CD14-positive monocyte (primary cell): ENCODE data around the gene SEMA3G. TPM values are rescaled to one million over a fixed set of nuclear protein-coding genes. Genes with fewer than 3 reads are reported as not detected.

Experiments
- DNase-seq, 3 donors: peaks; one replicate each; pipeline ENCODE4 v3.0.0-alpha.2; 2011 to 2022
- H2AFZ ChIP-seq: 2 replicates; pipeline ENCODE4 v1.6.0; 2012; ENCODE audit warnings: mild to moderate bottlenecking, low read depth, low read length, inconsistent platforms; ENCODE audit not compliant: insufficient read depth, poor library complexity, severe bottlenecking
- H3K27ac ChIP-seq, 2 donors: 1 replicate in 1 of 2; 2 replicates in 1 of 2; pipeline ENCODE4 v1.5.1; 2012 to 2013; ENCODE audit warnings: low read length in 2 of 2, control low read depth in 1 of 2, inconsistent platforms in 1 of 2, low read depth in 1 of 2, mild to moderate bottlenecking in 1 of 2
- H3K27me3 ChIP-seq, 2 donors: one replicate each; pipeline versions ENCODE4 v1.6.0 to v1.6.1; 2011 to 2013; ENCODE audit warnings: low read length in 2 of 2; ENCODE audit not compliant: control insufficient read depth in 2 of 2, insufficient read depth in 2 of 2
- H3K36me3 ChIP-seq, 2 donors: replicated peaks in 1 of 2; 1 replicate in 1 of 2; 2 replicates in 1 of 2; pipeline versions ENCODE4 v1.5.1 to v1.6.1; 2012 to 2013; ENCODE audit warnings: low read length in 2 of 2, control low read depth in 1 of 2, inconsistent platforms in 1 of 2, mild to moderate bottlenecking in 1 of 2; ENCODE audit not compliant: insufficient read depth in 2 of 2, control insufficient read depth in 1 of 2
- H3K4me1 ChIP-seq, 2 donors: 1 replicate in 1 of 2; 2 replicates in 1 of 2; pipeline versions ENCODE4 v1.5.1 to v1.6.1; 2012 to 2013; ENCODE audit warnings: low read length in 2 of 2, control low read depth in 1 of 2, inconsistent platforms in 1 of 2, mild to moderate bottlenecking in 1 of 2, moderate library complexity in 1 of 2; ENCODE audit not compliant: insufficient read depth in 2 of 2, control insufficient read depth in 1 of 2
- H3K4me2 ChIP-seq: replicated peaks from 2 replicates; pipeline ENCODE3; 2012; ENCODE audit warnings: low read length, moderate library complexity, mild to moderate bottlenecking; ENCODE audit not compliant: poor library complexity, severe bottlenecking; ENCODE audit errors: extremely low read depth
- H3K4me3 ChIP-seq, 3 experiments: fragments of 200-600 bp in 1 of 3; sonication (generic) in 1 of 3; replicated peaks in 1 of 3; 1 replicate in 2 of 3; 2 replicates in 1 of 3; pipeline ENCODE4 v1.5.1; 2011 to 2013; ENCODE audit warnings: low read length in 3 of 3, mild to moderate bottlenecking in 3 of 3, control low read depth in 2 of 3, low read depth in 2 of 3, inconsistent platforms in 1 of 3, moderate library complexity in 1 of 3
- H3K79me2 ChIP-seq: 2 replicates; pipeline ENCODE4 v1.6.0; 2012; ENCODE audit warnings: mild to moderate bottlenecking, control low read depth, inconsistent platforms, low read length, moderate library complexity; ENCODE audit not compliant: insufficient read depth
- H3K9ac ChIP-seq: 2 replicates; pipeline ENCODE4 v1.6.0; 2017; ENCODE audit warnings: low read length, mild to moderate bottlenecking; ENCODE audit not compliant: insufficient read depth, poor library complexity, severe bottlenecking
- H3K9me3 ChIP-seq, 2 donors: replicated peaks in 1 of 2; 1 replicate in 1 of 2; 2 replicates in 1 of 2; pipeline versions ENCODE4 v1.5.1 to v1.6.1; 2012 to 2013; ENCODE audit warnings: low read length in 2 of 2, control low read depth in 1 of 2; ENCODE audit not compliant: control insufficient read depth in 1 of 2, insufficient read depth in 1 of 2
- H4K20me1 ChIP-seq: 2 replicates; pipeline ENCODE4 v1.6.0; 2012; ENCODE audit warnings: mild to moderate bottlenecking, low read length, control low read depth, moderate library complexity; ENCODE audit not compliant: insufficient read depth
- H3K27ac Mint-ChIP-seq, 7 donors: one replicate each; pipeline ENCODE4 v1.8.0; 2020; ENCODE audit warnings: mild to moderate bottlenecking in 7 of 7, mixed read lengths in 7 of 7, moderate library complexity in 6 of 7, inconsistent platforms in 2 of 7
- H3K27me3 Mint-ChIP-seq, 3 donors: one replicate each; pipeline ENCODE4 v1.8.0; 2021 to 2022; ENCODE audit warnings: low read depth in 3 of 3, mild to moderate bottlenecking in 3 of 3, mixed read lengths in 3 of 3, moderate library complexity in 3 of 3, inconsistent platforms in 1 of 3
- H3K36me3 Mint-ChIP-seq, 2 donors: one replicate each; pipeline ENCODE4 v1.8.0; 2020; ENCODE audit warnings: mixed read lengths in 2 of 2, inconsistent platforms in 1 of 2, mild to moderate bottlenecking in 1 of 2
- H3K4me1 Mint-ChIP-seq: one replicate; pipeline ENCODE4 v1.8.0; 2020; ENCODE audit warnings: mild to moderate bottlenecking, mixed read lengths
- H3K4me3 Mint-ChIP-seq, 2 donors: one replicate each; pipeline ENCODE4 v1.8.0; 2020; ENCODE audit warnings: mild to moderate bottlenecking in 2 of 2, mixed read lengths in 2 of 2, moderate library complexity in 1 of 2
- H3K9me3 Mint-ChIP-seq, 7 donors: one replicate each; pipeline ENCODE4 v1.8.0; 2020 to 2022; ENCODE audit warnings: mixed read lengths in 7 of 7, mild to moderate bottlenecking in 6 of 7, moderate library complexity in 6 of 7, inconsistent platforms in 2 of 7
- CTCF ChIP-seq: fragments of 200-600 bp; IDR thresholded peaks from one replicate; pipeline ENCODE4 v1.8.0; 2022; ENCODE audit warnings: antibody characterized with exemption, mild to moderate bottlenecking
- WGBS: methylation state at CpG from one replicate; pipeline ENCODE4 v1.1.5; 2013; ENCODE audit warnings: missing lambda C conversion rate; ENCODE audit not compliant: insufficient coverage; 5-methylcytosine and 5-hydroxymethylcytosine counted together
- intact Hi-C, 2 donors: fragments of 100-400 bp; cut with micrococcal nuclease; formaldehyde crosslinking; loops; one replicate each; pipeline versions ENCODE4 v1.15.0 to v1.15.1; 2023
- polyA plus RNA-seq, 3 donors: library from polyadenylated mRNA; depleted of rRNA in 1 of 3; unstranded in 2 of 3; stranded (reverse) in 1 of 3; fragments of 300-500 nt in 2 of 3; fragments of >200 nt in 1 of 3; fragmentation: Illumina TruSeq in 2 of 3; gene quantifications; 1 replicate in 2 of 3; 2 replicates in 1 of 3; pipeline ENCODE4 v1.2.3, GENCODE V29; 2012 to 2021

SEMA3G gene
- polyA plus RNA-seq, 3 donors: 0.03 TPM; not detected in 2

GRCh38 chr3:52399131-52399530 lies 45.8 kb downstream of the SEMA3G start:
- Histone ChIP-seq H3K27me3 (no peaks in the 10 kb centered on the region), H3K4me2 (no peak overlapping the region), H2AFZ (no peak overlapping the region), H3K79me2 (no peaks in the 10 kb centered on the region), H3K27ac (no peak overlapping the region), H3K4me1 (no peaks in the 10 kb centered on the region), H4K20me1 (peaks cover 3% of the 10 kb centered on the region), H3K36me3 (peaks cover 54 to 66% of the 10 kb centered on the region in 2 donors), H3K9me3 (no peaks in the 10 kb centered on the region), H3K9ac (no peak overlapping the region), H3K4me3 (no peak overlapping the region)
- intact Hi-C loops: no loop called here
- Mint-ChIP-seq H3K9me3 (peaks cover 0 to 2% (median 0%) of the 10 kb centered on the region in 7 donors), H3K4me3 (no peak overlapping the region), H3K27me3 (no peaks in the 10 kb centered on the region), H3K4me1 (no peaks in the 10 kb centered on the region), H3K27ac (peak overlapping the region in 1 of 7 donors; percentile 54), H3K36me3 (peaks cover 52 to 70% of the 10 kb centered on the region in 2 donors)
- DNase-seq: no peak
- TF ChIP-seq CTCF: no peak
- 89% methylated on average over 3 of the region's 4 CpGs for WGBS

GRCh38 chr3:52398670-52399081 lies 46.2 kb downstream of the SEMA3G start:
- Histone ChIP-seq H3K27ac (no peak overlapping the region), H3K9me3 (no peaks in the 10 kb centered on the region), H3K36me3 (peaks cover 54 to 65% of the 10 kb centered on the region in 2 donors), H3K9ac (no peak overlapping the region), H3K4me2 (no peak overlapping the region), H3K79me2 (no peaks in the 10 kb centered on the region), H3K4me3 (no peak overlapping the region), H3K4me1 (no peaks in the 10 kb centered on the region), H4K20me1 (no peaks in the 10 kb centered on the region), H2AFZ (no peak overlapping the region), H3K27me3 (no peaks in the 10 kb centered on the region)
- peaks cover 49 to 70% of the 10 kb centered on the region in 2 donors for H3K36me3 Mint-ChIP-seq
- H3K27ac Mint-ChIP-seq: peak overlapping the region in 2 of 7 donors; percentile 33 to 55
- no peak for TF ChIP-seq CTCF
- no peak overlapping the region for H3K4me3 Mint-ChIP-seq
- no peaks in the 10 kb centered on the region for H3K4me1 Mint-ChIP-seq
- no peak for DNase-seq
- H3K27me3 Mint-ChIP-seq: no peaks in the 10 kb centered on the region
- WGBS: 98% methylated on average over 5 of the region's 5 CpGs
- H3K9me3 Mint-ChIP-seq: peaks cover 0 to 2% (median 0%) of the 10 kb centered on the region in 7 donors
- intact Hi-C loops: no loop called here
